ENCODE measurements around the gene PLEKHG3.

DNA sequence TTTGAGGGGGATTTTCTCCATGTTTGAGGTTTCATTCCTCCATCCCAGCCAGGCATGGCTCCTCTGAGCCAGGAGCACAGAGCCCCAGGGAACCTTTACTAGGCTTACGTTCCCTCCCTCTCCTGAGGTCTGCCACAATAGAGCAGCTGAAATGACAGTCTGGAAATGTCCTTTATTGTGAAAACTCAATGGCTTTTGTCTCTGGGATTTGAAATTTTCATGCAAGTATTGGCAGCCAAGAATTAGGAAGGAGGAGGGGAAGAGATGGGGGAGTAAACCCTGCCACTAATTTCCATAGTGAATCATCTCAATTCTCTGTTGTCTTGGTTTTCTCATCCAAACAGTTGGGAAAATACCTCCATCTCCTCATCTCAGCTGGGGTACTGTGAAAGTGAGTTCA, 2.6 kb upstream of the PLEKHG3 start:
- TF ChIP-seq ATF3 (IDR thresholded peaks at IDR 0.05) (no peak), CTCF (IDR thresholded peaks at IDR 0.05; ENCODE audit: low read depth, low read length, missing input control) (no peak), GABPA (IDR thresholded peaks at IDR 0.05 in 1 of 2, conservative IDR thresholded peaks at IDR 0.05 in 1 of 2) (no peak)
- TF ChIP-seq, protein P1, sequence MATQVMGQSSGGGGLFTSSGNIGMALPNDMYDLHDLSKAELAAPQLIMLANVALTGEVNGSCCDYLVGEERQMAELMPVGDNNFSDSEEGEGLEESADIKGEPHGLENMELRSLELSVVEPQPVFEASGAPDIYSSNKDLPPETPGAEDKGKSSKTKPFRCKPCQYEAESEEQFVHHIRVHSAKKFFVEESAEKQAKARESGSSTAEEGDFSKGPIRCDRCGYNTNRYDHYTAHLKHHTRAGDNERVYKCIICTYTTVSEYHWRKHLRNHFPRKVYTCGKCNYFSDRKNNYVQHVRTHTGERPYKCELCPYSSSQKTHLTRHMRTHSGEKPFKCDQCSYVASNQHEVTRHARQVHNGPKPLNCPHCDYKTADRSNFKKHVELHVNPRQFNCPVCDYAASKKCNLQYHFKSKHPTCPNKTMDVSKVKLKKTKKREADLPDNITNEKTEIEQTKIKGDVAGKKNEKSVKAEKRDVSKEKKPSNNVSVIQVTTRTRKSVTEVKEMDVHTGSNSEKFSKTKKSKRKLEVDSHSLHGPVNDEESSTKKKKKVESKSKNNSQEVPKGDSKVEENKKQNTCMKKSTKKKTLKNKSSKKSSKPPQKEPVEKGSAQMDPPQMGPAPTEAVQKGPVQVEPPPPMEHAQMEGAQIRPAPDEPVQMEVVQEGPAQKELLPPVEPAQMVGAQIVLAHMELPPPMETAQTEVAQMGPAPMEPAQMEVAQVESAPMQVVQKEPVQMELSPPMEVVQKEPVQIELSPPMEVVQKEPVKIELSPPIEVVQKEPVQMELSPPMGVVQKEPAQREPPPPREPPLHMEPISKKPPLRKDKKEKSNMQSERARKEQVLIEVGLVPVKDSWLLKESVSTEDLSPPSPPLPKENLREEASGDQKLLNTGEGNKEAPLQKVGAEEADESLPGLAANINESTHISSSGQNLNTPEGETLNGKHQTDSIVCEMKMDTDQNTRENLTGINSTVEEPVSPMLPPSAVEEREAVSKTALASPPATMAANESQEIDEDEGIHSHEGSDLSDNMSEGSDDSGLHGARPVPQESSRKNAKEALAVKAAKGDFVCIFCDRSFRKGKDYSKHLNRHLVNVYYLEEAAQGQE (IDR thresholded peaks at IDR 0.05): no peak

Data from liver (tissue), 3 donors.